Uterus (tissue), 4 donors: ENCODE data around the gene PLEKHM3. TPM values are rescaled to one million over a fixed set of nuclear protein-coding genes. Genes with fewer than 3 reads are reported as not detected.

ENCODE experiments used
- DNase-seq, 2 donors: peaks; one replicate each; pipeline ENCODE4 v3.0.0-alpha.2; 2019 to 2020
- H3K27ac ChIP-seq, 2 donors: fragments of 200-600 bp; sonication (generic); 1 replicate in 1 of 2; 2 replicates in 1 of 2; pipeline ENCODE4 v1.5.1; 2016 to 2018
- H3K27me3 ChIP-seq, 2 donors: fragments of 200-600 bp; sonication (generic); one replicate each; pipeline ENCODE4 v1.5.1; 2018 to 2019; ENCODE audit warnings: control low read depth in 1 of 2
- H3K36me3 ChIP-seq, 2 donors: fragments of 200-600 bp; sonication (generic); one replicate each; pipeline ENCODE4 v1.5.1; 2019; ENCODE audit warnings: control low read depth in 1 of 2
- H3K4me1 ChIP-seq, 2 donors: fragments of 200-600 bp; sonication (generic); one replicate each; pipeline ENCODE4 v1.5.1; 2018 to 2019; ENCODE audit warnings: control low read depth in 1 of 2
- H3K4me3 ChIP-seq, 2 donors: fragments of 200-600 bp; sonication (generic); 1 replicate in 1 of 2; 2 replicates in 1 of 2; pipeline ENCODE4 v1.5.1; 2018 to 2019; ENCODE audit warnings: mild to moderate bottlenecking in 1 of 2
- H3K9me3 ChIP-seq, 2 donors: fragments of 200-600 bp; sonication (generic); one replicate each; pipeline ENCODE4 v1.5.1; 2019; ENCODE audit warnings: control low read depth in 1 of 2
- CTCF ChIP-seq, 4 experiments: fragments of 200-600 bp in 2 of 4; fragments of 450-650 bp in 2 of 4; sonication (generic) in 2 of 4; IDR thresholded peaks; one replicate each; pipeline ENCODE4 v1.5.1; 2016 to 2019; ENCODE audit warnings: antibody characterized with exemption in 4 of 4, mild to moderate bottlenecking in 2 of 4, moderate library complexity in 1 of 4
- POLR2A ChIP-seq, 2 donors: fragments of 450-650 bp; IDR thresholded peaks; one replicate each; pipeline ENCODE4 v1.6.1; 2016; ENCODE audit warnings: antibody characterized with exemption in 2 of 2, mild to moderate bottlenecking in 1 of 2, moderate library complexity in 1 of 2
- intact Hi-C: fragments of 100-400 bp; cut with DNase I; formaldehyde crosslinking; loops from one replicate; pipeline ENCODE4 v1.15.1; 2023; ENCODE audit warnings: low total_unique reads
- total RNA-seq, 4 donors: library from RNA; depleted of rRNA in 3 of 4; stranded (reverse); fragments of >200 nt in 3 of 4; gene quantifications; one replicate each; pipeline versions ENCODE4 v1.1.0 to v1.2.4, GENCODE V29; 2014 to 2023
- donor health status: DM: yes; HTN: yes; CAD: no.

PLEKHM3 gene
- total RNA-seq, 4 donors from 2014 or later = 20.5 to 43.4 (median 21.6) TPM

- H3K9me3 ChIP-seq = no peaks in the 10 kb centered on the region
- intact Hi-C loops = no loop called here
- H3K4me3 ChIP-seq = no peak overlapping the region
- no peak overlapping the region for H3K27ac ChIP-seq
- H3K4me1 ChIP-seq = no peaks in the 10 kb centered on the region
- no peaks in the 10 kb centered on the region for H3K36me3 ChIP-seq
- no peaks in the 10 kb centered on the region for H3K27me3 ChIP-seq
- TF ChIP-seq CTCF (IDR thresholded peaks at IDR 0.05) (no peak), POLR2A (IDR thresholded peaks at IDR 0.05) (no peak)
- DNase-seq = no peak
These were observed 217.2 kb downstream of the PLEKHM3 start for GRCh38 chr2:207808119-207808518.

GRCh38 chr2:207807516-207807915 is 217.8 kb downstream of the PLEKHM3 start:
- no peak overlapping the region for H3K27ac ChIP-seq
- no peaks in the 10 kb centered on the region for H3K9me3 ChIP-seq
- no peak overlapping the region for H3K4me3 ChIP-seq
- H3K27me3 ChIP-seq = no peaks in the 10 kb centered on the region
- no peak for DNase-seq
- no peaks in the 10 kb centered on the region for H3K36me3 ChIP-seq
- no peaks in the 10 kb centered on the region for H3K4me1 ChIP-seq
- no peak for TF ChIP-seq POLR2A (IDR thresholded peaks at IDR 0.05)
- TF ChIP-seq CTCF (IDR thresholded peaks at IDR 0.05) = no peak
- intact Hi-C loops = no loop called here

GRCh38 chr2:207805566-207806226 is 219.6 kb downstream of the PLEKHM3 start:
- H3K4me3 ChIP-seq = no peak overlapping the region

GRCh38 chr2:207802650-207803049 is 222.7 kb downstream of the PLEKHM3 start:
- Histone ChIP-seq H3K36me3 (no peaks in the 10 kb centered on the region), H3K4me1 (no peaks in the 10 kb centered on the region), H3K27ac (no peak overlapping the region), H3K9me3 (no peaks in the 10 kb centered on the region), H3K4me3 (no peak overlapping the region), H3K27me3 (no peaks in the 10 kb centered on the region)
- TF ChIP-seq CTCF (IDR thresholded peaks at IDR 0.05) = no peak
- no peak for TF ChIP-seq POLR2A (IDR thresholded peaks at IDR 0.05)
- DNase-seq = no peak
- intact Hi-C loops = no loop called here

More at GRCh38 chr2:207805566-207806226, 219.6 kb downstream of the PLEKHM3 start:
- Histone ChIP-seq H3K36me3 (no peaks in the 10 kb centered on the region), H3K9me3 (no peaks in the 10 kb centered on the region), H3K27ac (no peak overlapping the region), H3K27me3 (no peaks in the 10 kb centered on the region), H3K4me1 (no peaks in the 10 kb centered on the region)
- DNase-seq = no peak
- TF ChIP-seq POLR2A (IDR thresholded peaks at IDR 0.05) = no peak
- no peak for TF ChIP-seq CTCF (IDR thresholded peaks at IDR 0.05)
- intact Hi-C loops = no loop called here

GRCh38 chr2:207801259-207801658 is 224.1 kb downstream of the PLEKHM3 start:
- no peaks in the 10 kb centered on the region for H3K27me3 ChIP-seq
- H3K9me3 ChIP-seq = no peaks in the 10 kb centered on the region
- no peaks in the 10 kb centered on the region for H3K36me3 ChIP-seq
- TF ChIP-seq CTCF (IDR thresholded peaks at IDR 0.05) (no peak), POLR2A (IDR thresholded peaks at IDR 0.05) (no peak)
- H3K27ac ChIP-seq = no peak overlapping the region
- DNase-seq = no peak
- intact Hi-C loops = no loop called here
- H3K4me1 ChIP-seq = no peaks in the 10 kb centered on the region
- H3K4me3 ChIP-seq = no peak overlapping the region
